ENCODE measurements around the gene DSCAM.

The DSCAM gene

GRCh38 chr21:40402884-40403582, 443.9 kb downstream of the DSCAM start:
- Histone ChIP-seq H3K27me3 (ENCODE audit: insufficient read depth, low read length) (no peaks in the 10 kb centered on the region), H3K9me2 (ENCODE audit: low read depth, low read length) (no peaks in the 10 kb centered on the region), H4K20me1 (ENCODE audit: insufficient read depth, low read length) (no peaks in the 10 kb centered on the region), H3K4me1 (ENCODE audit: insufficient read depth, low read length, severe bottlenecking) (no peaks in the 10 kb centered on the region), H3K4me2 (ENCODE audit: low read length) (no peak overlapping the region), H3K4me3 (ENCODE audit: low read depth, low read length, poor library complexity, severe bottlenecking) (no peak overlapping the region), H3K27ac (ENCODE audit: low read depth, low read length, poor library complexity, severe bottlenecking) (no peak overlapping the region), H3F3A (ENCODE audit: insufficient read depth, low read length) (no peaks in the 10 kb centered on the region), H3K79me2 (ENCODE audit: insufficient read depth, low read length) (no peaks in the 10 kb centered on the region), H3K9ac (ENCODE audit: low read length) (no peak overlapping the region), H3K9me3 (ENCODE audit: low read length) (no peaks in the 10 kb centered on the region), H2AFZ (ENCODE audit: low read length) (no peak overlapping the region), H3K36me3 (ENCODE audit: insufficient read depth, low read length) (no peaks in the 10 kb centered on the region)
- TF ChIP-seq CTCF (IDR thresholded peaks at IDR 0.05; ENCODE audit: low read length), result no peak
- no peak for TF ChIP-seq EZH2 (IDR thresholded peaks at IDR 0.05; ENCODE audit: borderline replicate concordance, low read length)

- TF ChIP-seq EZH2 (IDR thresholded peaks at IDR 0.05; ENCODE audit: borderline replicate concordance, low read length), result no peak
- no peak for TF ChIP-seq CTCF (IDR thresholded peaks at IDR 0.05; ENCODE audit: low read length)
- Histone ChIP-seq H4K20me1 (ENCODE audit: insufficient read depth, low read length) (no peaks in the 10 kb centered on the region), H3K36me3 (ENCODE audit: insufficient read depth, low read length) (no peaks in the 10 kb centered on the region), H3F3A (ENCODE audit: insufficient read depth, low read length) (no peaks in the 10 kb centered on the region), H3K79me2 (ENCODE audit: insufficient read depth, low read length) (no peaks in the 10 kb centered on the region), H3K9ac (ENCODE audit: low read length) (no peak overlapping the region), H2AFZ (ENCODE audit: low read length) (no peak overlapping the region), H3K9me3 (ENCODE audit: low read length) (no peaks in the 10 kb centered on the region), H3K4me1 (ENCODE audit: insufficient read depth, low read length, severe bottlenecking) (no peaks in the 10 kb centered on the region), H3K27ac (ENCODE audit: low read depth, low read length, poor library complexity, severe bottlenecking) (no peak overlapping the region), H3K27me3 (ENCODE audit: insufficient read depth, low read length) (no peaks in the 10 kb centered on the region), H3K9me2 (ENCODE audit: low read depth, low read length) (no peaks in the 10 kb centered on the region), H3K4me3 (ENCODE audit: low read depth, low read length, poor library complexity, severe bottlenecking) (no peak overlapping the region), H3K4me2 (ENCODE audit: low read length) (no peak overlapping the region)
Observed at GRCh38 chr21:40395732-40396131, 451.2 kb downstream of the DSCAM start.

GRCh38 chr21:40393066-40393465, 453.9 kb downstream of the DSCAM start:
- Histone ChIP-seq H3K4me1 (ENCODE audit: insufficient read depth, low read length, severe bottlenecking) (no peaks in the 10 kb centered on the region), H4K20me1 (ENCODE audit: insufficient read depth, low read length) (no peaks in the 10 kb centered on the region), H3F3A (ENCODE audit: insufficient read depth, low read length) (no peaks in the 10 kb centered on the region), H3K27me3 (ENCODE audit: insufficient read depth, low read length) (no peaks in the 10 kb centered on the region), H3K9ac (ENCODE audit: low read length) (no peak overlapping the region), H3K4me3 (ENCODE audit: low read depth, low read length, poor library complexity, severe bottlenecking) (no peak overlapping the region), H3K36me3 (ENCODE audit: insufficient read depth, low read length) (no peaks in the 10 kb centered on the region), H3K9me2 (ENCODE audit: low read depth, low read length) (no peaks in the 10 kb centered on the region), H3K27ac (ENCODE audit: low read depth, low read length, poor library complexity, severe bottlenecking) (no peak overlapping the region), H3K79me2 (ENCODE audit: insufficient read depth, low read length) (no peaks in the 10 kb centered on the region), H3K9me3 (ENCODE audit: low read length) (no peaks in the 10 kb centered on the region), H3K4me2 (ENCODE audit: low read length) (no peak overlapping the region), H2AFZ (ENCODE audit: low read length) (no peak overlapping the region)
- TF ChIP-seq CTCF (IDR thresholded peaks at IDR 0.05; ENCODE audit: low read length) (no peak), EZH2 (IDR thresholded peaks at IDR 0.05; ENCODE audit: borderline replicate concordance, low read length) (no peak)

All from OCI-LY1 (cell line).